Brain microvascular endothelial cell (primary cell): ENCODE data around the gene SLC6A14.

ENCODE experiments used
- DNase-seq: peaks from one replicate; pipeline ENCODE4 v3.0.0-alpha.2; 2020
- H3K27ac ChIP-seq: fragments of 250-450 bp; sonication (Bioruptor Pico); 2 replicates; pipeline ENCODE4 v1.5.1; 2020; ENCODE audit warnings: mild to moderate bottlenecking, moderate library complexity
- H3K27me3 ChIP-seq: fragments of 250-450 bp; sonication (Bioruptor Pico); replicated peaks from 2 replicates; pipeline ENCODE4 v1.5.1; 2020; ENCODE audit warnings: mild to moderate bottlenecking
- H3K36me3 ChIP-seq: fragments of 250-450 bp; sonication (Bioruptor Pico); replicated peaks from 2 replicates; pipeline ENCODE4 v1.5.1; 2020; ENCODE audit warnings: mild to moderate bottlenecking
- H3K4me3 ChIP-seq: 2 replicates; pipeline ENCODE4 v1.5.1; 2011; ENCODE audit warnings: low read depth, mild to moderate bottlenecking, control low read depth, low read length, moderate library complexity
- CTCF ChIP-seq: IDR thresholded peaks from 2 replicates; pipeline ENCODE4 v1.5.1; 2011; ENCODE audit warnings: low read depth, mild to moderate bottlenecking, moderate library complexity, low read length, control low read depth, inconsistent platforms; ENCODE audit errors: missing control alignments
- in situ Hi-C: cut with HindIII; loops from 2 replicates; pipeline ENCODE4 v1.10.0; 2017; ENCODE audit warnings: low sequenced_read_pairs, low pct_ligation_motif_present

The SLC6A14 gene

GRCh38 chrX:116480059-116480458, 43.7 kb downstream of the SLC6A14 start:
- H3K36me3 ChIP-seq, result no peaks in the 10 kb centered on the region
- no peak for DNase-seq
- in situ Hi-C loops, result no loop called here
- no peak for TF ChIP-seq CTCF
- no peak overlapping the region for H3K4me3 ChIP-seq
- no peak overlapping the region for H3K27ac ChIP-seq
- H3K27me3 ChIP-seq, result no peaks in the 10 kb centered on the region

GRCh38 chrX:116490104-116490503, 53.7 kb downstream of the SLC6A14 start:
- no peaks in the 10 kb centered on the region for H3K27me3 ChIP-seq
- in situ Hi-C loops, result no loop called here
- no peak for DNase-seq
- no peak for TF ChIP-seq CTCF
- no peak overlapping the region for H3K27ac ChIP-seq
- H3K36me3 ChIP-seq, result no peaks in the 10 kb centered on the region
- no peak overlapping the region for H3K4me3 ChIP-seq

- H3K27me3 ChIP-seq, result no peaks in the 10 kb centered on the region
- in situ Hi-C loops, result no loop called here
- no peak overlapping the region for H3K27ac ChIP-seq
- TF ChIP-seq CTCF, result no peak
- no peak overlapping the region for H3K4me3 ChIP-seq
- H3K36me3 ChIP-seq, result no peaks in the 10 kb centered on the region
- no peak for DNase-seq
These were observed 56.9 kb downstream of the SLC6A14 start for GRCh38 chrX:116493271-116493670.

- in situ Hi-C loops, result no loop called here
- Histone ChIP-seq H3K27me3 (no peaks in the 10 kb centered on the region), H3K4me3 (no peak overlapping the region), H3K27ac (no peak overlapping the region), H3K36me3 (no peaks in the 10 kb centered on the region)
- DNase-seq, result peak; percentile 2
- no peak for TF ChIP-seq CTCF
These were observed 63.4 kb downstream of the SLC6A14 start for GRCh38 chrX:116499780-116500179.
